HepG2 (cell line): ENCODE results near the gene RAB3A. TPM values are rescaled to one million over a fixed set of nuclear protein-coding genes. Genes with fewer than 3 reads are reported as not detected.

Experiments
- AGO2 ChIP-seq: fragments of 200-400 bp; formaldehyde crosslinking; optimal IDR thresholded peaks from 2 replicates; pipeline ENCODE3; 2017; ENCODE audit warnings: mild to moderate bottlenecking, low read depth, low read length, moderate library complexity
- ASH2L ChIP-seq: fragments of 300-600, 200-600 bp; sonication (generic); IDR thresholded peaks from 2 replicates; pipeline ENCODE4 v1.7.0; 2017; ENCODE audit warnings: low read depth, mild to moderate bottlenecking, moderate library complexity, mixed read lengths, low read length; ENCODE audit not compliant: insufficient read length
- ATF3 ChIP-seq: sonication (generic); formaldehyde crosslinking; IDR thresholded peaks from 2 replicates; pipeline ENCODE4 v1.4.0; 2020; ENCODE audit warnings: missing genetic modification reagents
- DRAP1 ChIP-seq: IDR thresholded peaks from 2 replicates; pipeline ENCODE4 v1.6.1; 2016; ENCODE audit warnings: missing genetic modification reagents, missing compliant biosample characterization
- ELF4 ChIP-seq: sonication (generic); formaldehyde crosslinking; IDR thresholded peaks from 2 replicates; pipeline ENCODE4 v1.5.0; 2020; ENCODE audit warnings: missing genetic modification reagents, mild to moderate bottlenecking, moderate library complexity, borderline replicate concordance
- HMG20B ChIP-seq: conservative IDR thresholded peaks from 2 replicates; pipeline ENCODE4 v1.6.1; 2016; ENCODE audit warnings: missing genetic modification reagents, missing compliant biosample characterization
- HOMEZ ChIP-seq: IDR thresholded peaks from 2 replicates; pipeline ENCODE4 v1.6.1; 2016; ENCODE audit warnings: low read depth
- KDM5B ChIP-seq: sonication (generic); formaldehyde crosslinking; IDR thresholded peaks from 2 replicates; pipeline ENCODE4 v1.4.0; 2020; ENCODE audit warnings: missing genetic modification reagents, mild to moderate bottlenecking, borderline replicate concordance
- KMT2B ChIP-seq: IDR thresholded peaks from 2 replicates; pipeline ENCODE4 v1.6.1; 2016; ENCODE audit warnings: missing genetic modification reagents, missing compliant biosample characterization
- MNT ChIP-seq: fragments of 450-650 bp; IDR thresholded peaks from 2 replicates; pipeline ENCODE4 v1.6.1; 2016
- MXD4 ChIP-seq: IDR thresholded peaks from 2 replicates; pipeline ENCODE4 v1.6.1; 2016; ENCODE audit warnings: mild to moderate bottlenecking, missing biosample characterization, missing genetic modification reagents
- NCOA5 ChIP-seq: sonication (generic); formaldehyde crosslinking; IDR thresholded peaks from 2 replicates; pipeline ENCODE4 v1.4.0; 2020; ENCODE audit warnings: missing genetic modification reagents
- NONO ChIP-seq, 2 experiments: fragments of 450-650 bp in 1 of 2; sonication (generic) in 1 of 2; formaldehyde crosslinking in 1 of 2; IDR thresholded peaks in 1 of 2; conservative IDR thresholded peaks in 1 of 2; 2 replicates each; pipeline versions ENCODE4 v1.6.1 to v1.8.0; 2017 to 2022; ENCODE audit warnings: mild to moderate bottlenecking in 1 of 2, missing genetic modification reagents in 1 of 2, moderate library complexity in 1 of 2
- NR0B2 ChIP-seq: sonication (generic); formaldehyde crosslinking; IDR thresholded peaks from 2 replicates; pipeline ENCODE4 v1.4.0; 2020; ENCODE audit warnings: mild to moderate bottlenecking, missing genetic modification reagents
- PAWR ChIP-seq: sonication (generic); formaldehyde crosslinking; IDR thresholded peaks from 2 replicates; pipeline ENCODE4 v1.4.0; 2020; ENCODE audit warnings: missing genetic modification reagents, mild to moderate bottlenecking, borderline replicate concordance
- SCMH1 ChIP-seq: sonication (generic); formaldehyde crosslinking; IDR thresholded peaks from 2 replicates; pipeline ENCODE4 v1.9.0; 2021; ENCODE audit warnings: missing genetic modification reagents, mild to moderate bottlenecking, borderline replicate concordance
- SMC3 ChIP-seq: IDR thresholded peaks from 2 replicates; pipeline ENCODE4 v1.6.1; 2011; ENCODE audit warnings: low read length, improper control_type of control experiment
- SP5 ChIP-seq: IDR thresholded peaks from 2 replicates; pipeline ENCODE4 v1.6.1; 2016; ENCODE audit warnings: low read depth, borderline replicate concordance
- ZBTB49 ChIP-seq: sonication (generic); formaldehyde crosslinking; IDR thresholded peaks from 2 replicates; pipeline ENCODE4 v1.4.0; 2020; ENCODE audit warnings: missing genetic modification reagents, borderline replicate concordance
- ZC3H4 ChIP-seq: sonication (generic); formaldehyde crosslinking; IDR thresholded peaks from 2 replicates; pipeline ENCODE4 v1.4.0; 2020; ENCODE audit warnings: missing genetic modification reagents, borderline replicate concordance
- ZNF292 ChIP-seq: sonication (generic); formaldehyde crosslinking; IDR thresholded peaks from 2 replicates; pipeline ENCODE4 v1.8.1; 2022; ENCODE audit warnings: mild to moderate bottlenecking, low read depth, missing genetic modification reagents, borderline replicate concordance
- ZNF879 ChIP-seq: sonication (generic); formaldehyde crosslinking; IDR thresholded peaks from 2 replicates; pipeline ENCODE4 v1.8.1; 2023; ENCODE audit warnings: missing genetic modification reagents
- ZZZ3 ChIP-seq: sonication (generic); formaldehyde crosslinking; IDR thresholded peaks from 2 replicates; pipeline ENCODE4 v1.4.0; 2020; ENCODE audit warnings: missing genetic modification reagents, mild to moderate bottlenecking, borderline replicate concordance
- polyA plus RNA-seq, 8 experiments: library from polyadenylated mRNA; depleted of rRNA in 3 of 8; stranded (reverse) in 7 of 8; unstranded in 1 of 8; fragments of >200 nt; fragmentation: Illumina TruSeq in 4 of 8; extraction: Trizol in 4 of 8; gene quantifications; 2 replicates each; pipeline versions ENCODE4 v1.2.1 to v1.2.3, GENCODE V29; 2011 to 2016; ENCODE audit warnings: low read depth in 4 of 8, missing spikeins in 1 of 8, mixed read lengths in 1 of 8; ENCODE audit not compliant: insufficient read depth in 1 of 8
- total RNA-seq, 5 experiments: library from RNA; depleted of rRNA; stranded (reverse); fragments of >200 nt; fragmentation: Illumina TruSeq; extraction: Trizol; gene quantifications; 2 replicates each; pipeline ENCODE4 v1.2.3, GENCODE V29; 2016; ENCODE audit warnings: low read depth in 1 of 5

Gene RAB3A
- total and polyA plus RNA-seq, 2 of the 13 experiments (the other 11 are each of a cell fraction or from before 2014, with no cell fraction given): 0.58 to 0.98 TPM

- TF ChIP-seq ELF4 (CRISPR knock-in tag) (no peak), HOMEZ (CRISPR knock-in tag) (no peak), SCMH1 (CRISPR knock-in tag) (no peak), MXD4 (no peak), NR0B2 (CRISPR knock-in tag) (0 out of 2 replicates have a peak, but pooled peaks have one; percentile 28), PAWR (CRISPR knock-in tag) (no peak), ZZZ3 (CRISPR knock-in tag) (peak; percentile 40; the same call in 1 of the 2 replicates), HMG20B (CRISPR knock-in tag) (no peak), NONO (IDR thresholded peaks at IDR 0.05) (no peak), NONO (CRISPR knock-in tag; conservative IDR thresholded peaks at IDR 0.05) (no peak; the same call in none of the 2 replicates), NCOA5 (CRISPR knock-in tag) (no peak), AGO2 (no peak), ZNF879 (CRISPR knock-in tag) (no peak), ZC3H4 (CRISPR knock-in tag) (no peak), MNT (no peak), ASH2L (peak; percentile 14), SP5 (CRISPR knock-in tag) (peak; percentile 51), KMT2B (CRISPR knock-in tag) (0 out of 2 replicates have a peak, but pooled peaks have one; percentile 1), DRAP1 (CRISPR knock-in tag) (no peak), ATF3 (no peak), SMC3 (no peak), ZBTB49 (CRISPR knock-in tag) (no peak), KDM5B (peak; percentile 71), ZNF292 (CRISPR knock-in tag) (no peak)
Measured at GRCh38 chr19:18152817-18153555, 50.9 kb downstream of the RAB3A start, which contains the start of gene PIK3R2 (continued).
